HepG2 (cell line): ENCODE results near the gene SNN. TPM values are rescaled to one million over a fixed set of nuclear protein-coding genes. Genes with fewer than 3 reads are reported as not detected.

Experiments used
- ARNT ChIP-seq: fragments of 450-650 bp; IDR thresholded peaks from 2 replicates; pipeline ENCODE4 v1.6.1; 2017
- CEBPG ChIP-seq: IDR thresholded peaks from 2 replicates; pipeline ENCODE4 v1.6.1; 2016
- ELF4 ChIP-seq: sonication (generic); formaldehyde crosslinking; IDR thresholded peaks from 2 replicates; pipeline ENCODE4 v1.5.0; 2020; ENCODE audit warnings: missing genetic modification reagents, mild to moderate bottlenecking, moderate library complexity, borderline replicate concordance
- HNRNPK ChIP-seq: fragments of 200-400 bp; formaldehyde crosslinking; IDR thresholded peaks from 2 replicates; pipeline ENCODE4 v1.6.1; 2018; ENCODE audit warnings: low read length, low read depth, moderate library complexity, mild to moderate bottlenecking; ENCODE audit not compliant: poor library complexity, severe bottlenecking
- KAT2B ChIP-seq: fragments of 150-350 bp; IDR thresholded peaks from 2 replicates; pipeline ENCODE4 v1.6.1; 2014; ENCODE audit warnings: low read depth, low read length, borderline replicate concordance
- LCORL ChIP-seq, 2 experiments: fragments of 450-650 bp in 1 of 2; sonication (generic) in 1 of 2; formaldehyde crosslinking in 1 of 2; IDR thresholded peaks; 2 replicates each; pipeline versions ENCODE4 v1.5.0 to v1.6.1; 2017 to 2020; ENCODE audit warnings: antibody characterized with exemption in 1 of 2, missing genetic modification reagents in 1 of 2
- TRIM24 ChIP-seq: sonication (generic); formaldehyde crosslinking; IDR thresholded peaks from 2 replicates; pipeline ENCODE4 v1.8.0; 2022; ENCODE audit warnings: mild to moderate bottlenecking, missing genetic modification reagents
- ZNF124 ChIP-seq: sonication (generic); formaldehyde crosslinking; IDR thresholded peaks from 2 replicates; pipeline ENCODE4 v1.4.0; 2020; ENCODE audit warnings: missing genetic modification reagents
- ZNF263 ChIP-seq: sonication (generic); formaldehyde crosslinking; IDR thresholded peaks from 2 replicates; pipeline ENCODE4 v1.4.0; 2020; ENCODE audit warnings: missing genetic modification reagents
- ZNF614 ChIP-seq: IDR thresholded peaks from 2 replicates; pipeline ENCODE4 v1.6.1; 2018; ENCODE audit warnings: missing biosample characterization, missing genetic modification reagents, inconsistent platforms, borderline replicate concordance
- ZNF749 ChIP-seq: sonication (generic); formaldehyde crosslinking; IDR thresholded peaks from 2 replicates; pipeline ENCODE4 v1.8.0; 2022; ENCODE audit warnings: mild to moderate bottlenecking, missing genetic modification reagents, moderate library complexity, borderline replicate concordance
- ZNF776 ChIP-seq: sonication (generic); formaldehyde crosslinking; IDR thresholded peaks from 2 replicates; pipeline ENCODE4 v1.4.0; 2020; ENCODE audit warnings: mild to moderate bottlenecking, missing genetic modification reagents
- ZSCAN31 ChIP-seq: sonication (generic); formaldehyde crosslinking; IDR thresholded peaks from 2 replicates; pipeline ENCODE4 v1.5.0; 2020; ENCODE audit warnings: low read depth, mild to moderate bottlenecking, missing genetic modification reagents
- polyA plus RNA-seq, 8 experiments: library from polyadenylated mRNA; depleted of rRNA in 3 of 8; stranded (reverse) in 7 of 8; unstranded in 1 of 8; fragments of >200 nt; fragmentation: Illumina TruSeq in 4 of 8; extraction: Trizol in 4 of 8; gene quantifications; 2 replicates each; pipeline versions ENCODE4 v1.2.1 to v1.2.3, GENCODE V29; 2011 to 2016; ENCODE audit warnings: low read depth in 4 of 8, missing spikeins in 1 of 8, mixed read lengths in 1 of 8; ENCODE audit not compliant: insufficient read depth in 1 of 8
- total RNA-seq, 5 experiments: library from RNA; depleted of rRNA; stranded (reverse); fragments of >200 nt; fragmentation: Illumina TruSeq; extraction: Trizol; gene quantifications; 2 replicates each; pipeline ENCODE4 v1.2.3, GENCODE V29; 2016; ENCODE audit warnings: low read depth in 1 of 5

The SNN gene
- total and polyA plus RNA-seq, 2 of the 13 experiments (the other 11 are each of a cell fraction or from before 2014, with no cell fraction given) = 5.2 to 8.4 TPM

- TF ChIP-seq ZSCAN31 (CRISPR knock-in tag) (no peak), ZNF124 (CRISPR knock-in tag) (no peak), ARNT (no peak), TRIM24 (no peak), CEBPG (CRISPR knock-in tag) (no peak), ZNF776 (0 out of 2 replicates have a peak, but pooled peaks have one; percentile 26), HNRNPK (peak; percentile 63), ZNF263 (CRISPR knock-in tag) (peak; percentile 31; the same call in 1 of the 2 replicates), ZNF749 (CRISPR knock-in tag) (no peak), LCORL (IDR thresholded peaks at IDR 0.05) (no peak), LCORL (CRISPR knock-in tag; IDR thresholded peaks at IDR 0.05) (0 out of 2 replicates have a peak, but pooled peaks have one; percentile 25), KAT2B (no peak), ELF4 (CRISPR knock-in tag) (no peak), ZNF614 (CRISPR knock-in tag) (no peak)
Observed at GRCh38 chr16:11668623-11669379, 546 bp downstream of the SNN start (continued).
